PC-3 (cell line): Measurements from ENCODE around the gene BZW2. TPM values are rescaled to one million over a fixed set of nuclear protein-coding genes. Genes with fewer than 3 reads are reported as not detected.

Experiments
- ATAC-seq: fragments of 200-7000 bp; cut with Tn5 transposase; 2 replicates; pipeline ENCODE4 v1.9.1; 2020; ENCODE audit warnings: mild to moderate bottlenecking, moderate library complexity
- BruUV-seq: library from RNA; stranded (reverse); fragments of 400-500 nt; replicated peaks from 2 replicates; lab custom pipeline; 2021; lab: Mats Ljungman, UMichigan
- CTCF ChIA-PET: fragments of 300-600 bp; sonication (Branson Sonifier 250); formaldehyde crosslinking; loops from one replicate; lab custom pipeline; 2022; ENCODE audit warnings: antibody characterized with exemption; lab: Charles Lee
- POLR2A ChIA-PET: fragments of 300-600 bp; sonication (Branson Sonifier 250); formaldehyde crosslinking; loops from one replicate; lab custom pipeline; 2022; ENCODE audit warnings: antibody characterized with exemption; ENCODE audit not compliant: unreplicated experiment; lab: Charles Lee
- DNase-seq: peaks from one replicate; pipeline ENCODE4 v3.0.0-alpha.2; 2015
- H2AFZ ChIP-seq: fragments of 300-600 bp; sonication (generic); 2 replicates; pipeline ENCODE4 v1.6.0; 2016; ENCODE audit warnings: antibody characterized with exemption, low read length
- H3F3A ChIP-seq: fragments of 300-600 bp; sonication (generic); one replicate; pipeline ENCODE4 v1.6.0; 2017; ENCODE audit warnings: antibody characterized with exemption, low read length, control low read depth, mild to moderate bottlenecking; ENCODE audit not compliant: unreplicated experiment
- H3K27ac ChIP-seq: fragments of 300-600 bp; sonication (generic); 2 replicates; pipeline ENCODE4 v1.5.1; 2016; ENCODE audit warnings: mild to moderate bottlenecking, low read length
- H3K27me3 ChIP-seq: fragments of 300-600 bp; sonication (generic); 2 replicates; pipeline ENCODE4 v1.6.1; 2016; ENCODE audit warnings: low read length, mixed read lengths
- H3K36me3 ChIP-seq: fragments of 300-600 bp; sonication (generic); 2 replicates; pipeline ENCODE4 v1.6.1; 2016; ENCODE audit warnings: low read depth, mixed run types, low read length, mixed read lengths
- H3K4me1 ChIP-seq: fragments of 300-600 bp; sonication (generic); 2 replicates; pipeline ENCODE4 v1.5.1; 2016; ENCODE audit warnings: low read length; ENCODE audit not compliant: insufficient read depth
- H3K4me2 ChIP-seq: fragments of 300-600 bp; sonication (generic); 2 replicates; pipeline ENCODE4 v1.6.0; 2016; ENCODE audit warnings: low read length
- H3K4me3 ChIP-seq: fragments of 300-600 bp; sonication (generic); 2 replicates; pipeline ENCODE4 v1.5.1; 2016; ENCODE audit warnings: mild to moderate bottlenecking, low read length, mixed read lengths
- H3K79me2 ChIP-seq: fragments of 300-600 bp; sonication (generic); 2 replicates; pipeline ENCODE4 v1.6.1; 2017; ENCODE audit warnings: low read length, mixed read lengths
- H3K9ac ChIP-seq: fragments of 300-600 bp; sonication (generic); 2 replicates; pipeline ENCODE4 v1.6.0; 2016; ENCODE audit warnings: mild to moderate bottlenecking, low read length
- H3K9me2 ChIP-seq: fragments of 300-600 bp; sonication (generic); replicated peaks from 2 replicates; pipeline ENCODE4 v1.6.1; 2016; ENCODE audit warnings: mixed run types, low read length, mixed read lengths
- H3K9me3 ChIP-seq: fragments of 300-600 bp; sonication (generic); 2 replicates; pipeline ENCODE4 v1.6.1; 2016; ENCODE audit warnings: low read length, mixed read lengths
- H4K20me1 ChIP-seq: fragments of 300-600 bp; sonication (generic); 2 replicates; pipeline ENCODE4 v1.6.1; 2016; ENCODE audit warnings: low read length, mixed read lengths
- EZH2 ChIP-seq: fragments of 300-600 bp; sonication (generic); IDR thresholded peaks from one replicate; pipeline ENCODE4 v1.6.1; 2017; ENCODE audit warnings: antibody characterized with exemption, mild to moderate bottlenecking, low read length; ENCODE audit not compliant: unreplicated experiment
- EZH2phosphoT487 ChIP-seq: fragments of 300-600 bp; sonication (generic); IDR thresholded peaks from 2 replicates; pipeline ENCODE4 v1.6.1; 2018; ENCODE audit warnings: mild to moderate bottlenecking, antibody characterized with exemption, low read length, borderline replicate concordance
- intact Hi-C: fragments of 100-400 bp; cut with micrococcal nuclease; formaldehyde crosslinking; loops from 2 replicates; pipeline ENCODE4 v1.9.0; 2023
- total RNA-seq: library from RNA; depleted of rRNA; stranded (reverse); fragments of >200 nt; gene quantifications from 2 replicates; pipeline ENCODE4 v1.2.3, GENCODE V29; 2014
- TF ChIP-seq, protein P1 (sequence below): fragments of 300-600 bp; sonication (generic); conservative IDR thresholded peaks from 2 replicates; pipeline ENCODE4 v1.5.1; 2017; ENCODE audit warnings: antibody characterized with exemption, low read depth, mild to moderate bottlenecking, low read length

Gene BZW2
- total RNA-seq, 1 experiment from 2014 or later: 86.1 TPM

DNA sequence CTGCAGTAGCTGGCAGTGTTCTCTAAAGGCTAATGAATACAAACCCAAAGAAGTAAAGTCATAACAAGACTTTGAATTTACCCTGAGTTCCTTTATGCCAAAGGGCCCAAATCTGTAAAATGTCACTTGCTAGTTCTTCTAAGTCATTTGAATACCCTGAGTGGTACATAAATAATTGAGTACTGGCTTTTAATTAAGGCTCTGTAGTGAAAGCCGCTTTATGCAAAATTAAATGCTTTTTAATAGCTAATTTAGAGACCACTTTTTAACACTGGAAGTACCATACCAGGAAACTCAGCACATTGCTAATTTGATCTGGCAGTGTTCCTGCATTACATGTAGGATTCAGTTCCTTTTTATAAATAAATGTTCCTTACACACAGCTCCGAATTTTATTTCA, 83.6 kb downstream of the BZW2 start:
- Histone ChIP-seq H3K9me2 (no peaks in the 10 kb centered on the region), H3K4me1 (no peaks in the 10 kb centered on the region), H3K79me2 (no peaks in the 10 kb centered on the region), H4K20me1 (no peaks in the 10 kb centered on the region), H3K4me2 (no peak overlapping the region), H3K36me3 (no peaks in the 10 kb centered on the region), H3K9ac (no peak overlapping the region), H3K27me3 (no peaks in the 10 kb centered on the region), H3K27ac (no peak overlapping the region), H3F3A (no peaks in the 10 kb centered on the region), H3K9me3 (no peaks in the 10 kb centered on the region), H3K4me3 (no peak overlapping the region), H2AFZ (no peak overlapping the region)
- ChIA-PET CTCF (no interaction called here), POLR2A (no interaction called here)
- BruUV-seq: no TSS peak
- ATAC-seq (no peak), DNase-seq (no peak)
- TF ChIP-seq EZH2phosphoT487 (no peak), EZH2 (no peak)
- TF ChIP-seq, protein P1, sequence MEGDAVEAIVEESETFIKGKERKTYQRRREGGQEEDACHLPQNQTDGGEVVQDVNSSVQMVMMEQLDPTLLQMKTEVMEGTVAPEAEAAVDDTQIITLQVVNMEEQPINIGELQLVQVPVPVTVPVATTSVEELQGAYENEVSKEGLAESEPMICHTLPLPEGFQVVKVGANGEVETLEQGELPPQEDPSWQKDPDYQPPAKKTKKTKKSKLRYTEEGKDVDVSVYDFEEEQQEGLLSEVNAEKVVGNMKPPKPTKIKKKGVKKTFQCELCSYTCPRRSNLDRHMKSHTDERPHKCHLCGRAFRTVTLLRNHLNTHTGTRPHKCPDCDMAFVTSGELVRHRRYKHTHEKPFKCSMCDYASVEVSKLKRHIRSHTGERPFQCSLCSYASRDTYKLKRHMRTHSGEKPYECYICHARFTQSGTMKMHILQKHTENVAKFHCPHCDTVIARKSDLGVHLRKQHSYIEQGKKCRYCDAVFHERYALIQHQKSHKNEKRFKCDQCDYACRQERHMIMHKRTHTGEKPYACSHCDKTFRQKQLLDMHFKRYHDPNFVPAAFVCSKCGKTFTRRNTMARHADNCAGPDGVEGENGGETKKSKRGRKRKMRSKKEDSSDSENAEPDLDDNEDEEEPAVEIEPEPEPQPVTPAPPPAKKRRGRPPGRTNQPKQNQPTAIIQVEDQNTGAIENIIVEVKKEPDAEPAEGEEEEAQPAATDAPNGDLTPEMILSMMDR: no peak
- intact Hi-C loops: no loop called here

- Histone ChIP-seq H3K4me2 (no peak overlapping the region), H3K9me2 (no peaks in the 10 kb centered on the region), H3F3A (no peaks in the 10 kb centered on the region), H3K27me3 (no peaks in the 10 kb centered on the region), H3K27ac (no peak overlapping the region), H3K4me3 (no peak overlapping the region), H2AFZ (no peak overlapping the region), H3K9me3 (no peaks in the 10 kb centered on the region), H3K36me3 (no peaks in the 10 kb centered on the region), H3K4me1 (0 out of 2 replicates have a peak, but pooled peaks cover 7% of the 10 kb centered on the region), H4K20me1 (no peaks in the 10 kb centered on the region), H3K79me2 (no peaks in the 10 kb centered on the region), H3K9ac (no peak overlapping the region)
- CTCF ChIA-PET: no interaction called here
- no peak for ATAC-seq
- intact Hi-C loops: no loop called here
- POLR2A ChIA-PET: no interaction called here
- TF ChIP-seq, protein P1: no peak
- TF ChIP-seq EZH2phosphoT487 (no peak), EZH2 (no peak)
- no peak for DNase-seq
- BruUV-seq: no TSS peak
Observed at GRCh38 chr7:16730937-16731336, 85.0 kb downstream of the BZW2 start.

- CTCF ChIA-PET: interaction anchor here (0.6 kb wide), 1 partner anchor 1443 kb away, joined by 3 read pairs; no protein-coding TSS in a partner anchor
- Histone ChIP-seq H3K9ac (no peak overlapping the region), H3K27me3 (no peaks in the 10 kb centered on the region), H3K9me2 (no peaks in the 10 kb centered on the region), H3K4me3 (no peak overlapping the region), H3K79me2 (no peaks in the 10 kb centered on the region), H3K36me3 (no peaks in the 10 kb centered on the region), H3F3A (no peaks in the 10 kb centered on the region), H3K4me1 (0 out of 2 replicates have a peak, but pooled peaks cover 7% of the 10 kb centered on the region), H4K20me1 (no peaks in the 10 kb centered on the region), H3K9me3 (no peaks in the 10 kb centered on the region), H3K4me2 (no peak overlapping the region), H3K27ac (no peak overlapping the region), H2AFZ (no peak overlapping the region)
- DNase-seq (no peak), ATAC-seq (no peak)
- POLR2A ChIA-PET: no interaction called here
- intact Hi-C loops: no loop called here
- TF ChIP-seq, protein P1: no peak
- TF ChIP-seq EZH2 (no peak), EZH2phosphoT487 (no peak)
- no TSS peak for BruUV-seq
Observed at GRCh38 chr7:16732828-16733227, 86.8 kb downstream of the BZW2 start.
